KMS-11 (cell line): Measurements from ENCODE around the gene UPF2.

Experiments used
- H2AFZ ChIP-seq: fragments of 200-600 bp; sonication (generic); 2 replicates; pipeline ENCODE4 v1.6.1; 2016; ENCODE audit warnings: antibody characterized with exemption, mixed run types, low read depth
- H3K27ac ChIP-seq: fragments of 200-600 bp; sonication (generic); 2 replicates; pipeline ENCODE4 v1.6.1; 2016; ENCODE audit warnings: mild to moderate bottlenecking, mixed run types
- H3K27me3 ChIP-seq: fragments of 200-600 bp; sonication (generic); 2 replicates; pipeline ENCODE4 v1.6.1; 2017; ENCODE audit warnings: mild to moderate bottlenecking, low read depth, mixed run types, moderate library complexity; ENCODE audit not compliant: insufficient read depth
- H3K36me3 ChIP-seq: fragments of 200-600 bp; sonication (generic); 2 replicates; pipeline ENCODE4 v1.6.1; 2017; ENCODE audit warnings: mild to moderate bottlenecking, mixed run types; ENCODE audit not compliant: insufficient read depth
- H3K4me1 ChIP-seq: fragments of 200-600 bp; sonication (generic); 2 replicates; pipeline ENCODE4 v1.6.1; 2016; ENCODE audit warnings: mild to moderate bottlenecking, low read depth, mixed run types; ENCODE audit not compliant: poor library complexity, severe bottlenecking
- H3K4me2 ChIP-seq: fragments of 200-600 bp; sonication (generic); 2 replicates; pipeline ENCODE4 v1.7.0; 2016; ENCODE audit warnings: mild to moderate bottlenecking, mixed run types
- H3K4me3 ChIP-seq: fragments of 200-600 bp; sonication (generic); IDR thresholded peaks from 2 replicates; pipeline ENCODE4 v1.6.1; 2017; ENCODE audit warnings: low read depth, low read length, mixed read lengths; ENCODE audit not compliant: insufficient read depth
- H3K79me2 ChIP-seq: fragments of 200-600 bp; sonication (generic); 2 replicates; pipeline ENCODE4 v1.6.1; 2016; ENCODE audit warnings: low read depth, mixed run types; ENCODE audit not compliant: insufficient read depth
- H3K9ac ChIP-seq: fragments of 200-600 bp; sonication (generic); 2 replicates; pipeline ENCODE4 v1.6.1; 2016; ENCODE audit warnings: mild to moderate bottlenecking, mixed run types
- H4K20me1 ChIP-seq: fragments of 200-600 bp; sonication (generic); 2 replicates; pipeline ENCODE4 v1.6.1; 2016; ENCODE audit warnings: mild to moderate bottlenecking, mixed run types; ENCODE audit not compliant: insufficient read depth
- TF ChIP-seq, protein P1 (sequence below): fragments of 200-600 bp; sonication (generic); conservative IDR thresholded peaks from 2 replicates; pipeline ENCODE4 v1.6.1; 2017; ENCODE audit warnings: low read depth, mild to moderate bottlenecking, antibody characterized with exemption, low read length, moderate library complexity, mixed read lengths

UPF2 gene

DNA sequence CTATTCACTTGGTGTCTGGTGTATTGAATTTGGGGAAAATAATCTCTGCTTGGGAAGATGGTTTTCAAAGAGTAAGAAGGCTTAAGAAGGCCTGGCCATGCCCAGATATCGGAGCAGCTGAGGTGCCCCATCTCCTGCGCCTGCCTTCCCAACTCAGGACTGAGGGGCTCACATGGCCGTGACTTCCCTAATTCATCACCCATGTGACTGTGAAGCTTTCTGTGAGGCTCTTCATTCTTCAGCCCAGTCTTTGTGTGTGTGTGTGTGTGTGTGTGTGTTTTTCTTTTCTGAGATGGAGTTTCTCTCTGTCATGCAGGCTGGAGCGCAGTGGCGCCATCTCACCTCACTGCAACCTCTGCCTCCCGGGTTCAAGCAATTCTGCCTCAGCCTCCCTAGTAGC is 166.3 kb downstream of the UPF2 start:
- Histone ChIP-seq H3K4me3 (no peak overlapping the region), H3K4me1 (no peaks in the 10 kb centered on the region), H3K9ac (no peak overlapping the region), H3K27me3 (no peaks in the 10 kb centered on the region), H3K27ac (no peak overlapping the region), H2AFZ (no peak overlapping the region), H4K20me1 (no peaks in the 10 kb centered on the region), H3K4me2 (no peak overlapping the region), H3K36me3 (no peaks in the 10 kb centered on the region), H3K79me2 (no peaks in the 10 kb centered on the region)
- TF ChIP-seq, protein P1, sequence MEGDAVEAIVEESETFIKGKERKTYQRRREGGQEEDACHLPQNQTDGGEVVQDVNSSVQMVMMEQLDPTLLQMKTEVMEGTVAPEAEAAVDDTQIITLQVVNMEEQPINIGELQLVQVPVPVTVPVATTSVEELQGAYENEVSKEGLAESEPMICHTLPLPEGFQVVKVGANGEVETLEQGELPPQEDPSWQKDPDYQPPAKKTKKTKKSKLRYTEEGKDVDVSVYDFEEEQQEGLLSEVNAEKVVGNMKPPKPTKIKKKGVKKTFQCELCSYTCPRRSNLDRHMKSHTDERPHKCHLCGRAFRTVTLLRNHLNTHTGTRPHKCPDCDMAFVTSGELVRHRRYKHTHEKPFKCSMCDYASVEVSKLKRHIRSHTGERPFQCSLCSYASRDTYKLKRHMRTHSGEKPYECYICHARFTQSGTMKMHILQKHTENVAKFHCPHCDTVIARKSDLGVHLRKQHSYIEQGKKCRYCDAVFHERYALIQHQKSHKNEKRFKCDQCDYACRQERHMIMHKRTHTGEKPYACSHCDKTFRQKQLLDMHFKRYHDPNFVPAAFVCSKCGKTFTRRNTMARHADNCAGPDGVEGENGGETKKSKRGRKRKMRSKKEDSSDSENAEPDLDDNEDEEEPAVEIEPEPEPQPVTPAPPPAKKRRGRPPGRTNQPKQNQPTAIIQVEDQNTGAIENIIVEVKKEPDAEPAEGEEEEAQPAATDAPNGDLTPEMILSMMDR: no peak

DNA sequence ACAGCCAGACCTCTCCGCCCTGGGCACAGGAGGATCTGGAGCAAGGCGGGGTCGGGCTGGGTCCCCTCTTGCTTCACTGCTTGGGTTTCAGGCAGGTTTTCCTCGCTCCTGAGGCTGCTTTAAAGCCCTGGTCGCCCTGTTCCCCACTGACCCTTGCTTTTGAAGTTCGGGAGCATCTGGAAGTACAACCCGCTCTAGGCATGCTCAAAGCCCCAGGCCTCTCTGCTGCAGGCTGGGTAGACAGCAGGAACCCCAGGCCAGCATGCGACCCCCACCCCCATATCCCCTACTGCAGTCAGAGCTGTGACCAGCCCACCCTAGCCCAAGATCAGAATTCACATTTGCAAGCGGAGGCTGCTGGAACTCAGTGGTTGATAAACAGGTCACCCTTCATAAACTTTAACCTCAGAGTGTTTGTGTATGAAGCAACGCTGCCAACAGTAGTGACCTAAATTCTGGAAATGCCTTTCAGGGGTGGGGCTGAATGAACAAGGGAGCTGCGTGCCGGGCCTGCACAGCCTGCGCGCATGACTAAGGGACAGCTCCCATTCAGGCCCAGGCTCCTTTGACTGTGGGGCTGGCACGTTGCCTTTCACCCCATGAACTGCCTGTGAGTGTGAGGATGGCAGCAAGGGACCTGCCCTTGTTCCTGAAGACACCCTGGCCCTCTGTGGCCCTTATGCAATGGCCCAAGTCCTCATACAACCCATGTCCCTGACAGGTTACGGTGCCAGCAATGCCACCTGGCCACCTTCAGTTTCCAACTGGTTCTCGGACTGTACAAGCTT is 166.9 kb downstream of the UPF2 start:
- no peak overlapping the region for H3K4me2 ChIP-seq
- no peaks in the 10 kb centered on the region for H3K36me3 ChIP-seq
- H3K79me2 ChIP-seq: no peaks in the 10 kb centered on the region
- TF ChIP-seq, protein P1: no peak
- no peaks in the 10 kb centered on the region for H3K4me1 ChIP-seq
- no peak overlapping the region for H3K27ac ChIP-seq
- no peak overlapping the region for H3K4me3 ChIP-seq
- no peaks in the 10 kb centered on the region for H3K27me3 ChIP-seq
- no peak overlapping the region for H2AFZ ChIP-seq
- no peak overlapping the region for H3K9ac ChIP-seq
- no peaks in the 10 kb centered on the region for H4K20me1 ChIP-seq

DNA sequence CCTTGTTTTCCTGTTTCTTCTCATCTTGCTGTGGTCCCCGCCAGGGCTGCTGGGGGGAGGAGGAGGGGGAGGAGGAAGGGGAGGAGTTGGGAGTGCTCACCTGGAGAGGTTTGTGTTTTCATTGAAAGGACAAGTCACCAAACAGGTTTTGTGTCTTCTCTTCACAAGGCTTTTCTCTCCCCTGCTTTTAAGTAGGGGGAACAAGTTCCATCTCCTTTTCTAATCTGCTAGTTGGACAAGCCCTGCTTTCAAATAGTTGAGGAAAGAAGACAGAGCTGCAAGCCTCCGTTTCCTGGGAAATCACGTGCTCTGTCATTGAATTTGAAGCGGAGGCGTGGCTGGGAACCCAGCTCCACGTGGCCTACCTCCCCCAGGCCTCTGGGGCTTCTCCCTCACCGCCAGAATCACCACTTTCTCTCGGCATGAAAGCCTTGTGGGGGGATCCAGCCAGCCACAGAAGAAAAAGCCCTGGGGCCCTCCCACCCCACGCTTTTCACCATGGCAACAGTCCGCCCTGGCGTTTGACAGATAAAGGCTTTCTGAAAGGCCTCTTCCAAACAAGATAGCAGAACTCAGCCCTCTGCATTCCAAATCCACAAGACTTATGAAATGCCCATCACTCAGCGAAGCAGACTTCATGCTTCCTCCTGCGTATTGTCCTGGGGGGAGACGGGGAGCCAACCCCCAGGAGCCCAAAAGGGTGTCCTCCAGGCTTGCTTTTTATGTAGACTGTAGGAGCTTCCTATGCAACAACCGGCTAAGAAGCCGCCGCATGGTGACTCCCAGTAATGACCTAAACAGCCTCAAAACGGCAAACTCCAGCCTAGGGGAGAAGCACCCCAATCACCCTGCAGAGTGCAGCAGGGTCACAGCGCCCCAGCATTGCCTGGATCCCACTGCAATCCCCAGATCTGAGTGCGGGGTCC is 167.8 kb downstream of the UPF2 start:
- Histone ChIP-seq H3K79me2 (no peaks in the 10 kb centered on the region), H3K27ac (no peak overlapping the region), H3K4me1 (no peaks in the 10 kb centered on the region), H3K4me3 (no peak overlapping the region), H2AFZ (no peak overlapping the region), H3K4me2 (no peak overlapping the region), H3K9ac (no peak overlapping the region), H3K36me3 (no peaks in the 10 kb centered on the region), H4K20me1 (no peaks in the 10 kb centered on the region), H3K27me3 (no peaks in the 10 kb centered on the region)
- TF ChIP-seq, protein P1: no peak

DNA sequence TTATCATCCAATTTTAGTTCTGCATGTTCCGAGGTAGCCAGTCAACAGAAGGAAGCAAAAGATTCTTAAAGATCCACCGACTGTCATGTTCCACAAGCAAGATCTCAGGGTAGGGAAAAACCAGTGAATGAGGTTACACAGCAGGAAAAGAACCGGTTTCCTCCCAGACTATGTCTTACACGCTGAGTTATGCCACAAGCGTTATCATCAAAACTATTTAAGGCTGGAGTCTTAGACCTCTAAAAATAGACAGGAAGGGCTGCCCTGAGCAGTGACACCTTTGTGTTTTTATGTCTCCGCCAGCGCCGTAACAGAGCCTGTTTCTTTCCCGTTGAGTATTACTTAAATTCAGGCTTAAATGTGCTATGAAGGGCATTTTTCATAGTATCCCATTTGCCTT is 171.1 kb downstream of the UPF2 start:
- Histone ChIP-seq H3K4me3 (no peak overlapping the region), H3K4me2 (no peak overlapping the region), H4K20me1 (no peaks in the 10 kb centered on the region), H3K36me3 (no peaks in the 10 kb centered on the region), H3K27me3 (no peaks in the 10 kb centered on the region; the same call in 1 of the 2 replicates), H2AFZ (no peak overlapping the region), H3K79me2 (no peaks in the 10 kb centered on the region), H3K9ac (no peak overlapping the region), H3K27ac (no peak overlapping the region), H3K4me1 (no peaks in the 10 kb centered on the region)
- TF ChIP-seq, protein P1: no peak
